ENCODE results near the gene LAMTOR2.
"Not testable (repeated sequence)": the region's sequence is repeated elsewhere in the genome, so short reads cannot be mapped to it uniquely, and the experiment has no call there.

The LAMTOR2 gene

DNA sequence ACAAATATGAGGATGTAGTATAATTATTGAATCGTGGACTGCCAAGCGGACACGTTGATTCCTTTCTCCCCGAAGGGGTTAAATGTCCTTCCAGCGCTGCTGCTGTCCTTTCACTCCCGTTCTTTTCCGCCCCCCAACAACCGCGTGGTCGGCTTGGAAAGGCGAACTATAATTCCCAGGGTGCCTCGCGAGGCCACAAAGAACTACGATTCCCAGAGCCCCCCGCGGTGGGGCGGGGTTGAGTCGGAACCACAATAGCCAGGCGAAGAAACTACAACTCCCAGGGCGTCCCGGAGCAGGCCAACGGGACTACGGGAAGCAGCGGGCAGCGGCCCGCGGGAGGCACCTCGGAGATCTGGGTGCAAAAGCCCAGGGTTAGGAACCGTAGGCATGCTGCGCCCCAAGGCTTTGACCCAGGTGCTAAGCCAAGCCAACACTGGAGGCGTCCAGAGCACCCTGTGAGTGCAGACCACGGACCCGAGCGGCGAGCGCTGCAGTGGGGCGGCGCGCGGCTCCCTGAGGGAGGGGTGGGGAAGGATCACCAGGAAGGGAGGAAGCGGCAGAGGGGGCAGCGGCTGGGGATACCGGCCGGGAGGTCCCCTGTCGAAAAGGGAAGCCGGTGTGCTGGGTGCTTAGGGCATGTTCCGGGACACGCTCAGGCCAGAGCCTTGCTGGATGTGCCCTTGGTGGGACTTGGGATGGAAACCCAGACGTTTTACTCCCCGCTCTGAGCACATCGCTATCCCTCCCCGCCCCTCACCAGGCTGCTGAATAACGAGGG is at the start of gene LAMTOR2:
Gene LAMTOR2 (plus strand): TSS at position 283 of the 781 bp plus-strand sequence. CDS start 108 bp downstream, at position 391.
- in situ Hi-C loops (cut with MboI; ENCODE audit: low sequenced_read_pairs): no loop called here

DNA sequence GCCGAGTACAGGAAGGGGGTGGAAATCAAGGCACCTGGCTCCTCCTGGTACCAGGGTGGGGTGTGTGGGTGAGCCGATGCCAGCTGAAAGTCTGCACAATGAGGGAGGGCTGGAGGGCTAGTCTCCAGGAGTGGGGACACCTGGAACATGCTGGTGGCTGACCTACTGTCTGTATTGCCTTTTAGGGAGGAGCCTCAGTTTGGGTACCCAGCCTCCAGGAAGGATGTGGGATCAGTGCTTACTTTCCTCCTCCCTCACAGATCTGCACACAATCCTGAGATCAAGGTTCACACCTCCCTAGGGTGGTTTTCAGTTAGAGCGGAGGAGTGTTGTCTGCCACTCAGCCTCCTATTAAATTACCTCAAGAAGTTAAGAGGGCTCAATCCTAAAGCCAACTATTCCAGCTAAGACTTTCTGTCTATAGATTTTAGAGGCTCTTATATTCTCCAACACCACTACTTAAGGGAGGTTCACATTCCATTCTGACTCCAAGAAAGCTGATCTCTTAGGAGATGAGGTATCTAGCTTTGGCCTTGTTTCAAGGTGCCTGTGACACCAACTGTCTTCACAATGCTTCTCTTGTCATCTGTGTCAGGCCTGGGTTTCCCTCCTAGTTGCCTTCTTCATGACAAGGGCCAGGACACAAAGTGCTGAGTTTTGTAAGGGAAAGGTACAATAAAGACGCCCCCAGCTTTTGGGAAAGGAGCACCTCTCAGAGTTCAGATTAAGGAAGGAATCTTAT is 49.6 kb upstream of the LAMTOR2 start:
- in situ Hi-C loops (cut with MboI; ENCODE audit: low sequenced_read_pairs): no loop called here

DNA sequence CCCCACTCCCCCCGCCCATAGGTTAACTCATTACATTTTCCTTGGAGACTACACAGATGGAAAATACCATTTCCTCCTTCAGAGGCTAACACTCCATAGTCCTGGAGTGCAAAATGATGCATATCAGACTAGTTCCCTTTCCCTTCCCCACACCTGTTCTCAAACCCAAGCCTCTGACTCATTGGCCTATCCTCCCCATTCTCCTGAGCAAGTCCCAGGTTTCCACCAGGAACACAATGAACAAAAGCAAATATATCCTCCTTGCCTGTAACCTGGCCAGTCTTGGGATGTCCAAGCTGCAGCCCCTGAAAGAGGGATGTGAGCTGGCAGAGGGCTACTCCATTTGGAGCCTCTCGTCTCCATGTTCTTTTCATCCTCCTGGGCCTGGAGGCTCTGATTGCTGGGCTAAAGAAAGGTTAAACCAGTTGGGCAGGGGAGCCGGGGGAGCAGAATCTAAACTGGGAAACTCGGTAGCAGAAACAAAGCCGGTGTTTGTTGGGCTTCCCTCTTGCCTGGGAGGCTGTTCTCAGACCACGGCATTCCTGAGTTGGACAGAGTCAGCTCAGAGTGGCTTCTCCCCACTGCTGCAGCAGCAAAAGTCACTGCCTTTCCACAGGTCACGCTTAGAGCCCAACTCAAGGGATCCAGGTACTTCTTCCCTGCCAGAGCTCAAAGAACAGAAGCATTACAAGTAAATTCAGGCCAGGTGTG is 47.8 kb upstream of the LAMTOR2 start:
- in situ Hi-C loops (cut with MboI; ENCODE audit: low sequenced_read_pairs): no loop called here

DNA sequence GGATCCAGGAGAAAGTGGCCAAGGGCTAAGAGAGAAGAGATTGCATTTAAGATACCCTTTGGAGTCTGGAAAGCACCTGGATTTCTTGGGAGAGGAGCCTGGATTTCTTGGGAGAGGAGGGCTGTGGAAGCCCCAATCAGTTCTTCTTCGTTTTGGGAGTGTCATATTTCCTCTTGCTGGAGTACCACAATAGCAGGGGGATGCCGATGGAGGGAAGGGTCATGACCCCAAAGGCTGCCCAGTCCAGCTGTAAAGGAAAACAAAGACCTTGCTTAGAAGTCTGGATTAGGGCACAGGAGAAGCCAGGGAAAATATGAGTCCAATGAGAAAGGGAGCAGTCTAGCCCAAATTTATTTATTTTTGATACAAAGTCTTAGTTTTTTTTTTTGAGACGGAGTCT is 45.2 kb upstream of the LAMTOR2 start:
- in situ Hi-C loops (cut with MboI; ENCODE audit: low sequenced_read_pairs): no loop called here

DNA sequence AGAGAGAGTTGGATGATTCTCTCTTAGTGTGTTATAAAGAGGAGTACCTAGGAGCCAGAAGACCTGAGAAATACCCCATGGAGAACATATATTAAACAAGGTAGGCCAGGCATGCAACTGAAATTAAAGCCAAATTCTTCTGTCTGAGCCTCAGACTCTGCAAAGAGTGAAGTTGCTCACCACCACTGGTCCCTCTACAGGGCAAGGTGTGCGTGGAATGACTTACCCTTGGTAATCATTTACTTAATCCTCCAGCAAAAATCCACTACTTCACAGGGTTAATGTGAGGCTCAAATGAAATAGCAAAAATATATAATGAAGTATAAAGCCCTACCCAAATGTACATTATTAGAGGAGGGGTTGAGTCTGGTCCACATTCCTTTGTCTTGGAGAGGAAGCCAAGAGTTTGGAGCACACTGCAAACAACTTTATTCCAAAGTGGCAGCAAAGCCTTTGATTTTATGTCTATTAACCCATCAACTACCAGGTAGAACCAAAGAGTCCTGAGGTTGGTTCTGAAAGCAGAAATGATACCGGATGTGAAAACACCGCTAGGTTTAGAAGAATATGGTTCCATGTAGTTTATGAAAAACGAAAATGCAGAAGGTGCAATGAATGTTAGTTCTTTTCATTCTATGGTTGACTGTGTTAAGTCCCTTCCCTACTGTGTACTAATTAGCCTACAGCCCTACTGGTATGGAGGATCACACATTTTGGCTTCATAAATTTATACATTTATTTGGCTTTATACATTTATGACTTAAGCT is 42.3 kb upstream of the LAMTOR2 start:
- in situ Hi-C loops (cut with MboI; ENCODE audit: low sequenced_read_pairs): no loop called here

DNA sequence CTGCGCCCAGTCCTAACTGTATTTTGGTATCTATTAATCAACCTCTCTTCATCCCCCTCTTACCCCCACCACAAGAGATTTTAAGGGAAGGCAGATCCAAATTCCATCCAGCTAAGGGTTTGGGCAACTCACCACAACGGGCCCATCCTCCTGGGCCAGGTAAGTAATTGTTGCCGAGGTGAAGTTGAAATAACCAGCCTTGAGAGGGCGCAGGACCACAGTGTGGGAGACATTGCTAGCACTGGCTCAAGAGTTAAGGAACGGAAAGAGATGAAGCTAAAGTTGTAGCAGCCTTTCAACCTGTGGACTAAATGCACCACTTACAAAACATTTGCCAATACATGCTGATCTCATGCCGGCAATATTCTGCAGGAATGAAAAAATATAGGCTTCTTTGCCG is 39.8 kb upstream of the LAMTOR2 start:
- in situ Hi-C loops (cut with MboI; ENCODE audit: low sequenced_read_pairs): no loop called here

DNA sequence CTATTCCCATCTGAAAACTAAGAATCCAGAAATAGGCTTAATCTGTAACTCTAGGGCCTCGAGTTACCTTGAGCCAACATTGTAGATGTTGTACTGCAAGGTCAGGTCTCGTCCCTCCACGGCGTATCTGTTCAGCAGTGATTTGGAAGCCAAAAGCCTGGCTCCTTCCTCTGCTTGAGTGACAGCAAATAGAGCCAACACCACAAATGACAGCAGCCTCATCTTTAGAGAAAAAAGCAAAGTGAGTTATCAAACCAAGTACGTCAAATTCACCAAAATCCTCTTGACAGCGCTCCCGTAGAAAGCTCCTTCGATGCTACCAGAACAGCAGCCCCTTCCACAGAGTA is 34.7 kb upstream of the LAMTOR2 start:
- in situ Hi-C loops (cut with MboI; ENCODE audit: low sequenced_read_pairs): no loop called here

DNA sequence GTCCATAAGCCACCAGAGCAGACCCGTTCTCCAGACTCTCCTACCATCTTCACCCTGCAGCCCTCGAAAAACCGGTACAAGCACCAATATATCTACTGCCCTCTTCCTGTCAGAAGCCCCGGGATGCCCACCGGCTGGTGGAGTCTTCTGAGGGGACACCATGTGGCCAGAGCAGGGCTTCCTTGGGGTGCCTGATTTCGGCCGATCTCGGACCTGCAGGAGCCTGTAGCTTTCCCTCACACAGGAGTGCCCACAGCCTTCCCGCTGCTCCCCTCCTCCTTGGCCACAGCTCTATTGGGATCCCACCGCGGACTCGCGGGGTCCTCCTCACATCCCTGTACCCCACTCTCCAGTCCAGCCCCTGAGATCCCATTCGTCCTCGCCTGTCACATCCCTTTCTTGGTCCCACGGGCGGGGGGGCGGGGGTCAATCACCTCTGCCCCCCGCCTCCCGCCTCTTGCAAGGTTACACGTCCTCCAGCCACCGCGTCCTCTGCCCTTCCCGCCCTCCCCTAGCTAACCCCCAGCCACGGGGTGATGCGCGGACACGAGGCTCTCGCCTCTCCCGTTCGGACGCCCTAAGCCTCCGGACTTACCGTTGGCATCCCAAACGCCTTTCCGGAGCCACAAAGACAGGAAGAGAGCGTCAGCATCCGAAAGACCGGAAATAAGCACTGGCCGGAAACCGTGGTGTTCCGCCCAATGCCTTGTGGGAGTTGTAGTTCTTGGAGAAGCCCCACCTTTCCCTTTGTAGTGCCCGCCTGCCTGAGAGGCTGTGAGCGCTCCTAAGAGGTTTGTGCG is 34.1 kb upstream of the LAMTOR2 start, which contains the start of gene SSR2:
Gene SSR2 (minus strand): TSS at position 659 of the 800 bp plus-strand sequence. CDS start 784 bp downstream, outside the sequence.
- in situ Hi-C loops (cut with MboI; ENCODE audit: low sequenced_read_pairs): no loop called here

DNA sequence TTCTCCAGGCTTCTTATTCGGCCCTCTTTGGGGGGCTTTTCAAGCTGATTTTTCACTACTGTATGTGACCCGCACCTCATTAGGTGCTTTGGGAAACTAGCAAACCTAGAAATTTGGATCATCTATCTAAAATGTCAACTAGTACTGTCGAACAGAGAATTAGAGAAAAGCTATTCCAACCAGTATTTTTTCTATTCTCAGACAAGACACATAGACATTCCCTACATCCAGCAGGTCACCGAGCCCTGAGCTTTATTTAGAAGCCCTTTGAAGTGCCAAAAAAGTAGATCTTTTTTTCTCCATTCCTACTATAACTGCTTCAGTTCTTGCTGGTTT is 33.5 kb upstream of the LAMTOR2 start:
- in situ Hi-C loops (cut with MboI; ENCODE audit: low sequenced_read_pairs): no loop called here

DNA sequence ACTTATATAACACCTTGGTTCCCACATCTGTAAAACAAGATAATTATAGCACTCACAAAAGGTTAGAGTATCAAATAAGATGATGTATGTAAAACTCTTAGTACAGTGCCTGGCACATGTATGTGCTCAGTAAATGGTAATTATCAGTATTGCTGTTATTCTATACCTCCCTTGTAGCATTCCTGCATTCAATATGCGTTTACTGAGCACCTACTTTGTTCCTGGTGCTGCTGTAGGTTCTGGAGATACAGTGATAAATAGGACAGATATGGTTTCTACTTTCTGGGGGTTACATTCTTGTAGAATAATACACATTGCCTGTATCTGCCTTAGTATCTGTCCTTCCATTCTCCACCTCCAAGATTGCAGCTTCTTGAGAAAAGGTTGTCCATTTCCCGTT is 32.6 kb upstream of the LAMTOR2 start:
- in situ Hi-C loops (cut with MboI; ENCODE audit: low sequenced_read_pairs): no loop called here

DNA sequence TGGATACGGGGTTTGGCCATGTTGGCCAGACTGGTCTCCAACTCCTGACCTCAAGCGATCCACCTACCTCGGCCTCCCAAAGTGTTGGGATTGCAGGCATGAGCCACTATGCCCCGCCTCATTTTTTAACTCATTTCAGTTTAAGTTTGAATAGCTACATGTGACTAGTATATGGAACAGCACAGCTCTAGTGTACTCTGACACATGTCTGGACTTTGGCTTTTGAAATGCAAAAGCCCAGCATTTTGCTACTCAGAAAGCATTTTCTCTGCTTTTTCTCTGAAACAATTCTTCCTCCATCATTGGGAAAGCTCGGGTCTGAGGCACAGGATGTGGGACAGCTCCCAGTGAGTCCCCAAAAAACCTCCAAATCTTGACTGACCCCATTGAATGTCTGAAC is 29.8 kb upstream of the LAMTOR2 start:
- in situ Hi-C loops (cut with MboI; ENCODE audit: low sequenced_read_pairs): no loop called here

DNA sequence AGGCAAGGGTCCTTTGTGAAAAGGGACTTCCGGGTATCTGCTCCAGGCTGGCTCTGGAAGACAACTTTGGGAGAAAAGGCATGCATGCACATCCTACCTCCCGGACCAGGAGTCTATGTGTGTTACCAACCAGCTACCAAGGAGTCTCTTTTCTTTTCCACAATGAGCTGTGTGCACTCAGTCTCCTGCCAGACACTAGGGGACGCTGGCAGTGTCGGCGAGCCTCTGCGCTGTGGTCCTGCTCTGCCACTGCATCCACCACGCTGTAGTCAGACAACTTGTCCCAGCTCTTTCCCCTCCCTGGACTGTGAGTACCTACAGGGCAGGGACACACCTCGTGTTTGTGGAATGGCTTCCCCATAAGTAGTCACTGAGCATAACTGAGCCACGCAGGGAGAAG is 28.7 kb upstream of the LAMTOR2 start:
- in situ Hi-C loops (cut with MboI; ENCODE audit: low sequenced_read_pairs): no loop called here

DNA sequence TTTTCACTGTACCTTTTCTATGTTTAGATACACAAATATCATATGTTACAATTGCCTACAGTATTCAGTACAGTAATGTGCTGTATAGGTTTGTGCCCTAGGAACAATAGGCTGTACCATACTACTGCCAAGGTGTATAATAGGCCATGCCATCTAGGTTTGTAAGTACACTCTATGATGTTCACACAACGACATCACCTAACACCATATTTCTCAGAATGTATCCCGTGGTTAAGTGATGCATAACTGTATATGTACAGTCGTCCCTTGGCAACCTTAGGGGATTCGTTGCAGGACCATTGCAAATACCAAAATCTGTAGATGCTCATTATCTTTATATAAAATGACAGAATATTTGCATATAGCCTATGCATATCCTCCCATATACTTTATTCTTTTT is 28.0 kb upstream of the LAMTOR2 start:
- in situ Hi-C loops (cut with MboI; ENCODE audit: low sequenced_read_pairs): no loop called here

DNA sequence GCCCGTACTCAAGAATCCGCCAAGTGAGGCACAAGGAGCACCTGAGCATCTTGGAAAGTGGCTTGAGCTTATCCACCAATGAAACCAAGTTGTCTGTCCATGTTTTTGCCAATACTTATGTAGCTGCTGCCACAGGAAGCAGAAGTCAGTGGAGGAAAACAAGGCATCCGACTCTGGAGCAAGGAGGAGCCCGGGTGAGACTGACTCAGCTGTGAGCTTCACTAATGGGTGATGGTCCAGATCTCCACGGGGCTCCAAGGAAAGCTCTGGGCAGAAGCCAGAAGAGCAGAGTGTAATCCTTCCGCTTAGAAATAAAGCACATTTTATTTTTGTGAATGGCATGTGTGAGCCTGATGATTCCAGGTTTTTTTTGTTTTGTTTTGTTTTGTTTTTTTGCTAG is 21.6 kb upstream of the LAMTOR2 start:
- in situ Hi-C loops (cut with MboI; ENCODE audit: low sequenced_read_pairs): no loop called here

DNA sequence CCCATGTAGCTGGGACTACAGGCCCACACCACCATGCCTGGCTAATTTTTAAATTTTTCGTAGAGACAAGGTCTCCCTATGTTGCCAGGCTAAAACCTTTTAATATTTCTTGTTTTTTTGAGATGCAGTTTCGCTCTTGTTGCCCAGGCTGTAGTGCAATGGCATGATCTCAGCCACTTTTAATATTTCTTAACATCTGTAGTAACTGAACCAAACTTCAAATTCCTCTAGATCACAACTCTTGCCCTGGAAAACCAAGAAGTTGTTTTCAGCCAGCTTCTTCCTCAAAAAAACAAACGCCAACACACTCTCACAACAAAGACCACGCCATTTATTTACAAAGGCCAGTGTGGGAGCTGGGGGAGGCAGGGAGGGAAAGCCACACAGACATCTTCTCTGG is 19.6 kb upstream of the LAMTOR2 start:
- in situ Hi-C loops (cut with MboI; ENCODE audit: low sequenced_read_pairs): not testable (repeated sequence)

DNA sequence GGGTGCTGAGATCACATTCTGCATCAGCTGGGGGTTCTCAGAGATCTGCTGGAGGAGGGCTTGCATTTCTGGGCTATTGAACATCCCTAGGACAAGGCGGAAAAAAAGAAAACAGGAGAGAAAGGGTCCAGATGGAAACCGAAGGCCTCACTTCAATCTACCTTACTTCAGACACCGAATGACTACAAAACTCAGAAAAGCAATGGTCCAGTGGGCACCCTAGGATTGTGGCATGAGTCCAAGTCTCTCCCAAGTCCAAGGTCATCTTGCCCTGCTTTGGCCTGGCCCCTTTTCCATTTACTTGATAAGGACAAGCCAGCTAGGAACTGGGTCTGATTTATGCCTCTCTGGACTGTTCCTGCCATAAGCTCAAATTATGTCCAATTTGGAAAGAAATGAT is 11.8 kb upstream of the LAMTOR2 start:
- in situ Hi-C loops (cut with MboI; ENCODE audit: low sequenced_read_pairs): no loop called here

DNA sequence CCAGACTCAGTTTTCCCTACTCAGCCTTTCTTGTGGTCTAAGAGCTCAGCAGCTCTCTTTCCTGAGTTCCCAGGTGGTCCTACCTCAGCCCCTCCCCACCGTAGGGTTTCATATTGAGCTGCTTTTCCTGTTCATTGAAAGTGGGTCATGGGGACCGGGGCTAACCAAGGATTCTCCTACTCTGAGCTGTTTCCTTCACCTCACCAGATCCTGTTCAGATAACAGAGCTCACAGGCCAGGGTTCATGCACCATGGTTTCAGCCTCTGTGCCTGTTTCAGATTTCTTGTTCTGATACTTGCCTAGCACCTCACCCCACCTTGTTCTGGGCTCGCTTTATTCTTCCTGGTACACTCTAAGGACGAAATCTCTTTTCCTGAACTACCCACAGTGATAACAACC is 9.5 kb upstream of the LAMTOR2 start:
- in situ Hi-C loops (cut with MboI; ENCODE audit: low sequenced_read_pairs): no loop called here

DNA sequence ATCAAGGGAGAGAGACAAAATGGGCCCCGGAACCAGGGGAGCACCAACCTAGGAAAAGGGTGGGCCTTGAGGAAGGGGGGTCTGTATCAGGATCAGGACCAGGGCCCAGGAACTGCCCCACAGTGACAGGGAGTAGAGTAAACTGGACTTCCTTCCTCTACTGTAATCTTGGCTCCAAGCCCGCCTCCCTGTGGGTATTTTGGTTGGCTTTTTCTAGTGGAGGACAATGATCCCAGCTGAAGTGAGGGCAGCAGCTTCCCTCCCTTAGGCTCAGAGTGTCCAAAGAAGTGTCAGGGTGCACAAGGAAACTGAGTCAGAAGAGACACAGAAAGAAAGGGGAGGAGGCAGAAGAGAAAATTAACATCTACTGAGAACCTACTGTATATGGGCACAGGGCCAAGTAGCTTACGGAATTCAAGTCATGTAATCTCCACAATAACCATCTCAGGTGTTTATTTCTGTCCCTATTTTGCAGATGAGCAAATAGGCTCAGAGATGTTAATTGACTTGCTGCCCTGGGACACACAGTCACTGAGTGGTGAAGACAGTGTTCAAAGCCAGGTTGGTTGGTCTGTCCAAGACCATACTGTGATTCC is 5.8 kb upstream of the LAMTOR2 start:
- in situ Hi-C loops (cut with MboI; ENCODE audit: low sequenced_read_pairs): no loop called here

DNA sequence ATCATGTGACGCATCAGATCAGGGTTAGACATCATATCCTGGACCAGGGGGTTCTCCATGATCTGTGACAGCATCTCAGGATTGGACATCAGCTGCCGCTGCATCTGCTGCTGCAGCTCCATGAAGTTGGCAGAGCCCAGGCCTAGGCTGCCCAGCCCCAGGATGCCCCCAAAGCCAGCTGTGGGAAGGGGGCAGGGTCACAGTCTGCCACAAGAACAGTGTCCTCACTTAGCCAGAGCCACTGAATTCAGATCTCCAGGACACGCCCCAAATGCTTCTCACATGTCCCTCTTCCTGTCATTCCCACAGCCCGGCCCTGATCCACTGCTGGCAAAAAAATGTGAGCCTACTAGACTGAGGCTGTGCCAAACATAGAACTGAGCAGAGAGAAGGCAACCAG is 4.2 kb upstream of the LAMTOR2 start:
- in situ Hi-C loops (cut with MboI; ENCODE audit: low sequenced_read_pairs): no loop called here
